Urothelium cell line (cell line): ENCODE measurements around the gene TMC2.

ENCODE experiments used
- DNase-seq: peaks from one replicate; pipeline ENCODE4 v3.0.0; 2011; ENCODE audit warnings: low spot score, mixed read lengths
- FAIRE-seq: peaks from 2 replicates; lab custom pipeline; 2011; peaks lifted over from hg19 to GRCh38; lab: Jason Lieb, UNC

TMC2 gene

GRCh38 chr20:2619337-2619736, 83.0 kb downstream of the TMC2 start:
- FAIRE-seq (no peak), DNase-seq (no peak)

GRCh38 chr20:2619961-2620595, 83.7 kb downstream of the TMC2 start:
- FAIRE-seq (no peak), DNase-seq (peak; percentile 17)

GRCh38 chr20:2624190-2624589, 87.8 kb downstream of the TMC2 start:
- DNase-seq: no peak
- FAIRE-seq: no peak

- no peak for FAIRE-seq
- no peak for DNase-seq
Measured at GRCh38 chr20:2625062-2625461, 88.7 kb downstream of the TMC2 start.

GRCh38 chr20:2626853-2627541, 90.6 kb downstream of the TMC2 start:
- DNase-seq (peak; percentile 37), FAIRE-seq (peak; percentile 71)

- FAIRE-seq: no peak
- DNase-seq: no peak
Measured at GRCh38 chr20:2631228-2631627, 94.9 kb downstream of the TMC2 start.

- FAIRE-seq: no peak
- DNase-seq: no peak
Measured at GRCh38 chr20:2633381-2633780, 97.0 kb downstream of the TMC2 start.

- FAIRE-seq (no peak), DNase-seq (no peak)
Measured at GRCh38 chr20:2637246-2637645, 100.9 kb downstream of the TMC2 start.

- FAIRE-seq: no peak
- no peak for DNase-seq
Measured at GRCh38 chr20:2640260-2640659, 103.9 kb downstream of the TMC2 start.

- FAIRE-seq (no peak), DNase-seq (no peak)
Measured at GRCh38 chr20:2640899-2641298, 104.5 kb downstream of the TMC2 start.

- no peak for FAIRE-seq
Measured at GRCh38 chr20:2643708-2644107, 107.3 kb downstream of the TMC2 start.

GRCh38 chr20:2651772-2652723, 115.7 kb downstream of the TMC2 start, which contains the start of gene NOP56:
NOP56 (plus strand) TSS chr20:2652632; CDS start chr20:2652661, 29 bp downstream.
- DNase-seq (peak; percentile 93), FAIRE-seq (no peak)

More at GRCh38 chr20:2643708-2644107, 107.3 kb downstream of the TMC2 start:
- DNase-seq: no peak

GRCh38 chr20:2652724-2653555, 116.6 kb downstream of the TMC2 start:
- no peak for FAIRE-seq
- peak; percentile 56 for DNase-seq

GRCh38 chr20:2653556-2654383, 117.4 kb downstream of the TMC2 start:
- DNase-seq (no peak), FAIRE-seq (no peak)

- no peak for DNase-seq
- no peak for FAIRE-seq
Measured at GRCh38 chr20:2654384-2654822, 118.0 kb downstream of the TMC2 start.

GRCh38 chr20:2654831-2655230, 118.5 kb downstream of the TMC2 start:
- FAIRE-seq (no peak), DNase-seq (no peak)

GRCh38 chr20:2655331-2656116, 119.2 kb downstream of the TMC2 start:
- DNase-seq: no peak
- FAIRE-seq: no peak

GRCh38 chr20:2656471-2657117, 120.2 kb downstream of the TMC2 start:
- FAIRE-seq: no peak
- no peak for DNase-seq
